Breast epithelium (tissue), 4 donors: ENCODE data around the gene CDCA4. TPM values are rescaled to one million over a fixed set of nuclear protein-coding genes. Genes with fewer than 3 reads are reported as not detected.

Experiments used
- DNase-seq, 2 donors: peaks; one replicate each; pipeline ENCODE4 v3.0.0-alpha.2; 2019; ENCODE audit warnings: low spot score in 2 of 2
- H3K27ac ChIP-seq, 2 donors: fragments of 200-600 bp; sonication (generic) in 1 of 2; one replicate each; pipeline ENCODE4 v1.5.1; 2016 to 2019; ENCODE audit warnings: mild to moderate bottlenecking in 1 of 2
- H3K27me3 ChIP-seq, 2 donors: fragments of 200-600 bp; sonication (generic) in 1 of 2; one replicate each; pipeline versions ENCODE4 v1.5.1 to v1.6.0; 2017 to 2019; ENCODE audit warnings: control low read depth in 1 of 2, mild to moderate bottlenecking in 1 of 2
- H3K36me3 ChIP-seq: fragments of 200-600 bp; one replicate; pipeline ENCODE4 v1.5.1; 2019
- H3K4me1 ChIP-seq, 2 donors: fragments of 200-600 bp; sonication (generic); one replicate each; pipeline ENCODE4 v1.5.1; 2016 to 2019; ENCODE audit warnings: control low read depth in 1 of 2
- H3K4me3 ChIP-seq, 3 donors: fragments of 200-600 bp; sonication (generic); 1 replicate in 2 of 3; 2 replicates in 1 of 3; pipeline ENCODE4 v1.5.1; 2016 to 2019; ENCODE audit warnings: mild to moderate bottlenecking in 3 of 3, moderate library complexity in 2 of 3
- H3K9me3 ChIP-seq, 2 donors: fragments of 200-600 bp; sonication (generic) in 1 of 2; one replicate each; pipeline ENCODE4 v1.5.1; 2016 to 2019; ENCODE audit warnings: control low read depth in 1 of 2
- POLR2A ChIP-seq: fragments of 450-650 bp; IDR thresholded peaks from one replicate; pipeline ENCODE4 v1.6.1; 2016; ENCODE audit warnings: antibody characterized with exemption, mild to moderate bottlenecking, moderate library complexity
- POLR2AphosphoS5 ChIP-seq, 3 donors: sonication (generic); formaldehyde crosslinking; IDR thresholded peaks; one replicate each; pipeline ENCODE4 v1.6.1; 2017; ENCODE audit warnings: antibody characterized with exemption in 3 of 3
- intact Hi-C: fragments of 100-400 bp; cut with DNase I; formaldehyde crosslinking; loops from one replicate; pipeline ENCODE4 v1.15.1; 2023; ENCODE audit warnings: low total_unique reads
- total RNA-seq, 3 donors: library from RNA; depleted of rRNA; stranded (reverse); fragments of >200 nt; gene quantifications; one replicate each; pipeline ENCODE4 v1.1.0, GENCODE V29; 2016
- TF ChIP-seq, protein P1 (sequence below), 3 donors: fragments of 450-650 bp; IDR thresholded peaks; one replicate each; pipeline ENCODE4 v1.5.1; 2016 to 2017; ENCODE audit warnings: antibody characterized with exemption in 3 of 3, mild to moderate bottlenecking in 3 of 3, moderate library complexity in 3 of 3

CDCA4 gene
- total RNA-seq, 3 donors from 2014 or later, result 5.1 to 10.4 (median 10.2) TPM

DNA sequence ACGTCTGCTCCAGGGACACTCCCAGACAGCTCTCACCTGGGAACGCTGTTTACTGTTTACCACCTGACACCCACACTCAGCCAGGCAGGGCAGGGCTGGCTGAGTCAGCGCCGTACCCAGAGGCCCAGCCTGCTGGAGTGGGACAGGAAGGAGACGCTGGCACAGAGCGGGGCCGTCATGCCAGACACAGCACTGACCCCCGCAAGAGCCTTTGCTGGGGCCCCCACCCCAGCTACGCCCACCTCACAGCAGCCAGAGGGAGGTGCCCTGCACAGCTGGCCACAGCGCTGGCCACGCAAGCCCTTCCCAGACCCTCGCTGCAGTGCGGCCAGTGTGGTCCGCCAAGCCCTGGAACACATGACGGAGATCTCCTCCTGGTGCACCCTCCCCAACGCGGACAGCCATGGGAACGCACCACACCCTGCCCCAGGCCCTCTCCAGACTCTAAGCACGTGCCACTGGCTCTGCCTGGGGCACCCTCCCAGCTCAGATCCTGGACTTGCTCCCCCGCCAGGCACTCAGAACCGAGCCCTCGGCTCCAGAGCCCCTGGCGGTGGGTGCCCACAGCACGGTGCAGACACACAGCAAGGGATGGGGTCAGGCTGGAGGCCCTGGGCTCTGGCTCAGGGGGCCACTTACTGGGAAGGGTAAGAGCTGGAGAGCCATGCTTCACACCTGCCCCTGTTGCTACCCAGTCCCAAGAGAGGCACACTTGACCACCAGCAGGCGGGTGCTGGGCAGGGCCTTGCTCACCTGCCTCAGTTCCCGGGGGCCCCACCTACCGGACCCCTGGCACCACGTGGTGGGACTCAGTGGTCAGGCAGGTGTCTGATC lies 48.4 kb downstream of the CDCA4 start:
- TF ChIP-seq, protein P1, sequence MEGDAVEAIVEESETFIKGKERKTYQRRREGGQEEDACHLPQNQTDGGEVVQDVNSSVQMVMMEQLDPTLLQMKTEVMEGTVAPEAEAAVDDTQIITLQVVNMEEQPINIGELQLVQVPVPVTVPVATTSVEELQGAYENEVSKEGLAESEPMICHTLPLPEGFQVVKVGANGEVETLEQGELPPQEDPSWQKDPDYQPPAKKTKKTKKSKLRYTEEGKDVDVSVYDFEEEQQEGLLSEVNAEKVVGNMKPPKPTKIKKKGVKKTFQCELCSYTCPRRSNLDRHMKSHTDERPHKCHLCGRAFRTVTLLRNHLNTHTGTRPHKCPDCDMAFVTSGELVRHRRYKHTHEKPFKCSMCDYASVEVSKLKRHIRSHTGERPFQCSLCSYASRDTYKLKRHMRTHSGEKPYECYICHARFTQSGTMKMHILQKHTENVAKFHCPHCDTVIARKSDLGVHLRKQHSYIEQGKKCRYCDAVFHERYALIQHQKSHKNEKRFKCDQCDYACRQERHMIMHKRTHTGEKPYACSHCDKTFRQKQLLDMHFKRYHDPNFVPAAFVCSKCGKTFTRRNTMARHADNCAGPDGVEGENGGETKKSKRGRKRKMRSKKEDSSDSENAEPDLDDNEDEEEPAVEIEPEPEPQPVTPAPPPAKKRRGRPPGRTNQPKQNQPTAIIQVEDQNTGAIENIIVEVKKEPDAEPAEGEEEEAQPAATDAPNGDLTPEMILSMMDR (IDR thresholded peaks at IDR 0.05), result peak in 1 of 3 donors; percentile 12
- TF ChIP-seq POLR2A (no peak), POLR2AphosphoS5 (IDR thresholded peaks at IDR 0.05) (peak in 1 of 3 donors; percentile 15)
- DNase-seq, result peak; percentile 84 to 87
- Histone ChIP-seq H3K27ac (peak overlapping the region; percentile 95 to 97), H3K36me3 (no peaks in the 10 kb centered on the region), H3K9me3 (no peaks in the 10 kb centered on the region), H3K4me3 (peak overlapping the region in 1 of 3 donors; percentile 35), H3K27me3 (no peaks in the 10 kb centered on the region), H3K4me1 (peaks cover 33 to 67% of the 10 kb centered on the region in 2 donors)
- intact Hi-C loops, result loop anchor here (5.0 kb wide), 1 partner anchor 40 kb away; no protein-coding TSS in a partner anchor

DNA sequence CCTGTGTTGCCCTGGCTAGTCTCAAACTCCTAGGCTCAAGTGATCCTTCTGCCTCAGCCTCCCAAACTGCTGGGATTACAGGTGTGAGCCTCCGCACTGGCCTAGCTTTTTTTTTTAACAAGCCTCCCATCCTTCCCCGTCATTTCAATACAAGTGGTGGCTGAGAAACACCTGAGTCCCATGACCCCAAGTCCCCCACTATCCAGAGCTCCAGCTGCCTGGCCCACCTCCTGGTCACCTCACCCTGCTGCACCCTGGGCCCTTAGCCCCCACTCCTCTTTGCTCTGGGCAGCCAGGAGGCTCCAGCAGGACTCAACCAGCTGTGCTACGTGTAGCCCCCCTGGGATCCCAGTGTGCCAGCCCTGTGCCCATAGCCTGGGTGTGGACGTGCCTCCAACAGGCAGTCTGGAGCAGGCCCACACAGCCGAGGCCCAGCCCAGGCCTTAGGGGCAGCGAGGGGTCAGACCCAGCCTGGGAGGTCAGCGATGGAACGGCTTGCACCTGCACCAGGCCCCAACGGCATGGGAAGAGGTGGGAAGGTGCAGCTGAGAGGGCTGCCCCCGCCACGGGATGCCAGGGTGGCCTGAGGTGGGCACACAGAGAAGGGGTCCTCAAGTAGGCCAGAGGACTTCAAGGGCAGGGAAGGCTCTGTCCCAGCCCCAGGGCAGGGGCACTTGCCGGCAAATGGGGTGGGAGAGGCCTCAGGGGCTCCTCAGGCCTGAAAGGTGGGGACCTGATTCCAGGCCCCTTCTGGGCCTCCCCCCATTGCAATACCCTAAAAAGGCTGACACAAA lies 49.2 kb downstream of the CDCA4 start:
- no peaks in the 10 kb centered on the region for H3K9me3 ChIP-seq
- TF ChIP-seq POLR2AphosphoS5 (IDR thresholded peaks at IDR 0.05) (no peak), POLR2A (no peak)
- TF ChIP-seq, protein P1 (IDR thresholded peaks at IDR 0.05), result no peak
- peaks cover 33 to 66% of the 10 kb centered on the region in 2 donors for H3K4me1 ChIP-seq
- no peaks in the 10 kb centered on the region for H3K27me3 ChIP-seq
- DNase-seq, result no peak
- H3K27ac ChIP-seq, result peak overlapping the region; percentile 95 to 97
- intact Hi-C loops, result loop anchor here (5.0 kb wide), 1 partner anchor 39 kb away; no protein-coding TSS in a partner anchor
- no peaks in the 10 kb centered on the region for H3K36me3 ChIP-seq
- no peak overlapping the region for H3K4me3 ChIP-seq

DNA sequence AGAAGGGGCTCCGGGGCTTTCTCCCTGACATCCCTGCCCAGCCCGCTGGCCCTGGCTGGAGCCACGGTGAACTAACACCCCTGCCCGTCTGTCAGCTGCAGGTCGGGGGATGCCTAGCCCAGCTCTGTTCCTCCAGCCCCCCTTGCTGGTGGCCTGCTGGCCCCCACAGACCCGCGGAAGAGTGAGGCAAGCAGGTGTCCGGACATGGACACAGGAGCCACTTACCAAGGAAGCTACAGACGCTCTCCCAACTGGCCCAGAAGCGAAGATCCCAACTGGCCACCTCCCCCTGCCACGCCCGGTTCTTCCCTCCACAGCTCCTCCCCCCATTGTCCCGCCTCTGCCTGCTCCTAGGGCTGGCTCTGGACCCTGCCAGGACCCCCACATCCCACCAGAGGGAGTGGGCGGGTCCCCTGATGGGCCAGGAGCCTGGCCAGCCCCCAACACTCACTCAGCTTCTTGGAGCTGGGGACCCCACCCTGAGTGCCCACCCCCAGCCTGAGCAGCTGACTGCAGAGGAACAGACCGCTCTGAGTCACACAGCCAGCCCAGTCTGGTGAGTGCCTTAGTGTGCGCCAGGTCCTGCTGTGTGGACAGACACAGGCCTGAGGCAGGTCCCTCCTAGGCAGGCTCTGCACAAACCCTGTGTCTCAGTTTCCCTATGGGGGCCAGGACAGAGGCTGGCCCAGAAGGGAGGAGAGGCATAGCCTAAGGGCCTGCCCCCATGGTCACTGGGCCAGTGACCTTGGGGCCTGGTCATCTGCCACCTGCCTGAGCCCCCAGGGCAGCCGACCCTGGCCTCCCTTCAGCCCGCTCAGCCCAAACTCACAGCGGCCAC lies 50.4 kb downstream of the CDCA4 start:
- Histone ChIP-seq H3K27ac (peak overlapping the region; percentile 95 to 97), H3K4me1 (peaks cover 33 to 55% of the 10 kb centered on the region in 2 donors), H3K4me3 (peak overlapping the region; percentile 43 to 69 (median 57)), H3K27me3 (no peaks in the 10 kb centered on the region), H3K9me3 (no peaks in the 10 kb centered on the region), H3K36me3 (no peaks in the 10 kb centered on the region)
- TF ChIP-seq, protein P1 (IDR thresholded peaks at IDR 0.05), result no peak
- TF ChIP-seq POLR2AphosphoS5 (IDR thresholded peaks at IDR 0.05) (peak; percentile 50 to 77 (median 54)), POLR2A (no peak)
- intact Hi-C loops, result loop anchor here (5.0 kb wide), 1 partner anchor 38 kb away; no protein-coding TSS in a partner anchor
- no peak for DNase-seq

DNA sequence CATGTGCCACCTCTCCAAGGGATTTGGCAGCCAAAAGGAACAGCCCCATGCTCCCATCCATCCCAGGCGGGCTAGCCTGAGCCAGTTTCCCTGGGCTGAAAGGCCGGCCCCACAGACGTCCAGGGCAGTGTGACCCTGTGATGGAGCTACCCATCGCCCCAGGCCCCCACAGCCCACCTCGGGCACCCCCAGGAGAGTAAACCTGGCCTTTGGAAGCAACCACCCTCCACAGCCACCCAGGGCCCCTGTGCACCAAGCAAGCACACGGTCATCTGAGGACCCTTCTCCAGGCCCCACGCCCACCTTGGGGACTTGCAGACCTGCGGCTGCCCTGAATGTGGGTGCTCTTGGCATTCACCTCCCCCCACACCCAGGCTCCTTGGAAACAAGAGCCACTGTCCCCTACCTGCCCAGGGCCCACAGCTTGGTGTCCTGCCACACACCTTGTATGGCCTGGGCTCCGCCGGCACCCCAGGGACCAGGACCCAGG lies 51.1 kb downstream of the CDCA4 start:
- Histone ChIP-seq H3K36me3 (no peaks in the 10 kb centered on the region), H3K4me3 (peak overlapping the region; percentile 43 to 69 (median 57)), H3K9me3 (no peaks in the 10 kb centered on the region), H3K27ac (peak overlapping the region; percentile 95 to 97), H3K27me3 (no peaks in the 10 kb centered on the region), H3K4me1 (peaks cover 33 to 49% of the 10 kb centered on the region in 2 donors)
- TF ChIP-seq POLR2A (no peak), POLR2AphosphoS5 (IDR thresholded peaks at IDR 0.05) (no peak)
- TF ChIP-seq, protein P1 (IDR thresholded peaks at IDR 0.05), result no peak
- intact Hi-C loops, result loop anchor here (5.0 kb wide), 1 partner anchor 37 kb away; no protein-coding TSS in a partner anchor
- DNase-seq, result no peak
